ENCODE data around the gene NR1H4.

The NR1H4 gene

DNA sequence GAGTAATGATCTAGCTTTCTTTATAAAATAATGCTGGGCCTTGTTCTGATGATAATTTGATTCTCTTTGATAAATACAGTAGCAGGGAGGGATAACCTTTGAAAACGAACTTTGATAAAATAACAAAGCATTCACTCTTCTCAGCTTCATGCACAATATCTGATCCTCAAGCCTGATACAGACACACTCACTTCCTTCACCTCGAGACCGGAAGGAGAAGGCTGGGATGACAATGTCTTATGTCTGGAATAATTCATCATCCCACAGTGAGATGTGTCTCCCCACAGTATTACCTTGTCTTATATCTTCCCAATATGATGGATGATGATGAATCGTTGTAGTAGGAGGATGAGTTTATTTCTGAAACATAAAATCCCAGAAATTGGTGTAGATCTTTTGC is 15.5 kb upstream of the NR1H4 start:
- Mint-ChIP-seq H3K27ac (no peak overlapping the region), H3K9me3 (no peaks in the 10 kb centered on the region), H3K4me3 (no peak overlapping the region), H3K4me1 (no peaks in the 10 kb centered on the region), H3K36me3 (no peaks in the 10 kb centered on the region)
- DNase-seq (ENCODE audit: low spot score in 2 of 2) (no peak), ATAC-seq (no peak)

- no peak overlapping the region for H3K27ac Mint-ChIP-seq
- DNase-seq (ENCODE audit: low spot score in 2 of 2) = no peak
- H3K4me3 Mint-ChIP-seq = no peak overlapping the region
- no peaks in the 10 kb centered on the region for H3K9me3 Mint-ChIP-seq
- no peaks in the 10 kb centered on the region for H3K4me1 Mint-ChIP-seq
- ATAC-seq = no peak
- no peaks in the 10 kb centered on the region for H3K36me3 Mint-ChIP-seq
These were observed 13.0 kb upstream of the NR1H4 start for GRCh38 chr12:100460702-100461101.

DNA sequence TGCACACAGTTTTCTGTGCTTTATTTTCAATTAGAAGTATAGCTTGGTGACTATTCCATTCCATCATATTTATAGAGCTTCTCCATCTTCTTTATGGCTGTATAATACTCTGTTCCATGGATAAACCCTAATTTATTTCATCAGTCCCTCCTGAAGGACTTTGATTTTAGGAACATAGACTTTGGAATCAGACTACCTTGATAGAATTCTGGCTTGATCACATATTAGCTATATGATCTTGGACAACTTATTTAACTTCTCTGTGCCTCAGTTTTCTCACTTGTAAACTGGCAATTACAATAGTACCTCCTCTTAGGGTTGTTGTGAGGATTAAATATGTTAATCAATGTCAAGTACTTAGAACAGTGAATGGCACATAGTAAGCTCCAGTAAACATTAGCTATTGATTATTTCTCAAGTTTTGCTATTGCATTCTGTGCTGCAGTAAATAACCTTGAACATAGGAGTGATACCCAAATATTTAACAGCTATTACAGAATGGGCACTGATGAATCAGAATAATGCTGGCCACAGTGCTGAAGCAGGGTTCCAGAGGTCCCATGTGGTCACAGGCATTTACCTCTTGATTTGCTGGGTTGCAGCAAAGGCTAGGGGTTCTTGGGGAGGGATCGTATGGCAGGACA is 12.2 kb upstream of the NR1H4 start:
- no peaks in the 10 kb centered on the region for H3K36me3 Mint-ChIP-seq
- no peak for ATAC-seq
- no peak overlapping the region for H3K4me3 Mint-ChIP-seq
- no peak for DNase-seq (ENCODE audit: low spot score in 2 of 2)
- H3K27ac Mint-ChIP-seq = no peak overlapping the region
- no peaks in the 10 kb centered on the region for H3K9me3 Mint-ChIP-seq
- H3K4me1 Mint-ChIP-seq = no peaks in the 10 kb centered on the region

GRCh38 chr12:100463661-100464060 is 10.0 kb upstream of the NR1H4 start:
- Mint-ChIP-seq H3K4me3 (no peak overlapping the region), H3K36me3 (no peaks in the 10 kb centered on the region), H3K4me1 (no peaks in the 10 kb centered on the region), H3K27ac (no peak overlapping the region), H3K9me3 (no peaks in the 10 kb centered on the region)
- DNase-seq (ENCODE audit: low spot score in 2 of 2) (no peak), ATAC-seq (no peak)

DNA sequence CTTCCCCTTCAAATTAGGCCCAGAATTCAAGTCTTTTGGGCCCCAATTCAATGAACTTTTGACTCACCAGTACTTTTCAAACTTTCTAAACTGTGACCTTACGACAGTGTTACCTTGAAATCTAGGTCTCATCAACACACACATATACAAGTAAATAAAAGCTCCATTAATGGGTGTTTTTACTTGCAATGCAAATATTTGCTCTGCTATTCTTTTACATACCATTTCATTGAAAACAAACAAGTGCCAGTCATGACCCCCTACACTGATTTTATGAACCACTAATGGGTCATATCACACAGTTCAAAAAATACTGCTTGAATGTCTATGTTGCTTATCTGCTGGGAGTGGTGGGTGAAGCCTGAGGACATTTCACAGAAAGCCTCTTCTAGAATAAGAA is 9.1 kb upstream of the NR1H4 start:
- H3K36me3 Mint-ChIP-seq = no peaks in the 10 kb centered on the region
- H3K4me3 Mint-ChIP-seq = no peak overlapping the region
- ATAC-seq (no peak), DNase-seq (ENCODE audit: low spot score in 2 of 2) (no peak)
- H3K4me1 Mint-ChIP-seq = no peaks in the 10 kb centered on the region
- no peak overlapping the region for H3K27ac Mint-ChIP-seq
- H3K9me3 Mint-ChIP-seq = no peaks in the 10 kb centered on the region

DNA sequence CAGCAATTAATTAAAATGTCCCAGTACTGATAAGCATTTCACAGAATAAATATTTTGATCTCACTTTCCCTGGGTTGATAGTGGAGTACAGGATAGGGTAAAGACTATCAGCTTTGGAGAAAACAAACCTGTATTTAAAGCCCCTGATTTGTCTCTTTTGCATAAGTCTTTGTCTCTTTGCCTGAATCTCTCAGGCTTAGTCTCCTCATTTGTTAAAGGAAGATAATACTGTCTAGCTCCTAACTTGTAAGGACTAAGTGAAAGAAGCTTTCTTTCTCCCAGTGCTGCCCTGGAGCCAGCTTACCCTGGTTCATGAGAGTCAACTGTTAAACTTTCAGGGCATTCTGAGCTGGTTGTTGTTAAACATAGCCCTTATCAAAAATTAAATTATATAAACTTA is 5.5 kb upstream of the NR1H4 start:
- ATAC-seq = no peak
- Mint-ChIP-seq H3K36me3 (no peaks in the 10 kb centered on the region), H3K4me3 (no peak overlapping the region), H3K4me1 (no peaks in the 10 kb centered on the region), H3K27ac (no peak overlapping the region), H3K9me3 (no peaks in the 10 kb centered on the region)
- DNase-seq (ENCODE audit: low spot score in 2 of 2) = no peak

- no peak overlapping the region for H3K27ac Mint-ChIP-seq
- no peak overlapping the region for H3K4me3 Mint-ChIP-seq
- H3K36me3 Mint-ChIP-seq = no peaks in the 10 kb centered on the region
- ATAC-seq (no peak), DNase-seq (ENCODE audit: low spot score in 2 of 2) (no peak)
- no peaks in the 10 kb centered on the region for H3K4me1 Mint-ChIP-seq
- no peaks in the 10 kb centered on the region for H3K9me3 Mint-ChIP-seq
These were observed 1.3 kb upstream of the NR1H4 start for GRCh38 chr12:100472325-100472724.

- no peak overlapping the region for H3K4me3 Mint-ChIP-seq
- ATAC-seq = no peak
- no peaks in the 10 kb centered on the region for H3K4me1 Mint-ChIP-seq
- H3K27ac Mint-ChIP-seq = no peak overlapping the region
- no peaks in the 10 kb centered on the region for H3K36me3 Mint-ChIP-seq
- no peak for DNase-seq (ENCODE audit: low spot score in 2 of 2)
- H3K9me3 Mint-ChIP-seq = no peaks in the 10 kb centered on the region
These were observed 483 bp upstream of the NR1H4 start for GRCh38 chr12:100473050-100473715.

- Mint-ChIP-seq H3K4me3 (no peak overlapping the region), H3K36me3 (no peaks in the 10 kb centered on the region), H3K9me3 (peaks cover under 1% of the 10 kb centered on the region), H3K27ac (no peak overlapping the region), H3K4me1 (no peaks in the 10 kb centered on the region)
- ATAC-seq (no peak), DNase-seq (ENCODE audit: low spot score in 2 of 2) (no peak)
These were observed 951 bp downstream of the NR1H4 start for GRCh38 chr12:100474617-100475016.

DNA sequence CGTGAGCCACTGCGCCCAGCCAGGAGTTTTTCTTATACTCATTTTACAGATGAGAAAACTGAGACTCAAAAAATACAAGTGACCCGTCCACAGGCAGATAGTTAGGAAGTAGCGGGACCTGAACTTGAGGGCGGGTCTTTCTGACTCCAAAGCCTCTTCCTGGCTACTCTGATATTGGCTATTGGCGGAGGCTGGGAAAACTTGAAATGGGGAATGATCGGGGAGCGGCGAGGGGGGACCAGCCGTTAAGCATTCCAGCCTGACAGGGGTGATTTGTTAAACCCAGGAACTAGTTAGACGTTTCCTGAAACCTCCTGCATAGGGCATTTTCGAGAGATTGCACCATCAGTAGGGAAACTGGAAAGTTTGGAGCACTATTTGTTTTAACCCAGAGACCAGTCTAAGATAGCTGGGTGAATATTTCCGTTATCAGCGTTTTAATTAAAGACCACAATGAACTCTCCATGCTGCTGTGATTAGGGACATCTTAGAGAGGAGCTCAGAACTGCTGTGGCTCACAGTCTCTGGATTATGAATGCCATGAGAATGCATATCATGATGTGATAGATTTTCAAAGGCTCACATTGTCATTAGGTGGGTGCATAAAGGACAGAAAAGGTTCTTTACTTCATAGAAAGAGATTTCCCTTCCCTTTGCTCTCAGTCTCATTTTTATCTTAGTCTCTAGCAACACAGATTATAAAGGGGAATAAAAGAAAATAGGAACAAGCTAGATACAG is 2.5 kb downstream of the NR1H4 start:
- H3K4me1 Mint-ChIP-seq = no peaks in the 10 kb centered on the region
- no peaks in the 10 kb centered on the region for H3K36me3 Mint-ChIP-seq
- peaks cover 4% of the 10 kb centered on the region for H3K9me3 Mint-ChIP-seq
- no peak overlapping the region for H3K27ac Mint-ChIP-seq
- H3K4me3 Mint-ChIP-seq = no peak overlapping the region
- ATAC-seq (no peak), DNase-seq (ENCODE audit: low spot score in 2 of 2) (no peak)

- no peak overlapping the region for H3K27ac Mint-ChIP-seq
- H3K4me1 Mint-ChIP-seq = no peaks in the 10 kb centered on the region
- no peak for DNase-seq (ENCODE audit: low spot score in 2 of 2)
- H3K4me3 Mint-ChIP-seq = no peak overlapping the region
- peaks cover 4% of the 10 kb centered on the region for H3K9me3 Mint-ChIP-seq
- ATAC-seq = no peak
- no peaks in the 10 kb centered on the region for H3K36me3 Mint-ChIP-seq
These were observed 7.4 kb downstream of the NR1H4 start for GRCh38 chr12:100481021-100481420.

GRCh38 chr12:100484183-100484886 is 10.7 kb downstream of the NR1H4 start:
- Mint-ChIP-seq H3K9me3 (peaks cover 4% of the 10 kb centered on the region), H3K4me1 (no peaks in the 10 kb centered on the region), H3K36me3 (no peaks in the 10 kb centered on the region), H3K4me3 (no peak overlapping the region), H3K27ac (no peak overlapping the region)
- ATAC-seq (no peak), DNase-seq (ENCODE audit: low spot score in 2 of 2) (no peak)

DNA sequence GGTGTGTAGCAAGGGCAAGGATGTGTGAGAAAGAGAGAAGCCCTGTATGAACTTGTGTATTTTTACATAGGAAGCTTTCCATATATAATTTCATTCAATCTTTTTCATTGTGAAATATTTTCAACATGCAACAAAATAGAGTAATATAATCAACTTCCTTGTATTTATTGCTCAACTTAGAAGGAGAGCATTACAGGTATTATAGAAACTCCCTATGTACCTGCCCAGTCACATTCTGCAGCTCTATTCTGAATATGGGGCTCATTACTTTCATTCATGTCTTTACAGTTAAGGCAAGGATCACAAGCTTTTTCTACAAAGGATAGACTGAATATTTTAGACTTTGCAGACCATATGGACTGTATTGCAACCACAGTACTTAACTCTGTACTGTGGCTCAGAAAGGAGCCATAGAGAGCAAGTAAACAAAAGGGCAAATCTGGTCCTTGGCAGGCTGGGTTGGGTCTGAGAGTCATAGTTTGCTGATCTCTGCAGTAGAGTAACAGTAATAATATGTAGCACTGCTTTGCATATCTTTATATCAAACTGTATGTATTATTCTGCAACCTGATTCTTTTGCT is 11.3 kb downstream of the NR1H4 start:
- Mint-ChIP-seq H3K27ac (no peak overlapping the region), H3K36me3 (no peaks in the 10 kb centered on the region), H3K4me3 (no peak overlapping the region), H3K9me3 (no peaks in the 10 kb centered on the region), H3K4me1 (no peaks in the 10 kb centered on the region)
- ATAC-seq = no peak
- no peak for DNase-seq (ENCODE audit: low spot score in 2 of 2)

GRCh38 chr12:100485983-100486382 is 12.3 kb downstream of the NR1H4 start:
- DNase-seq (ENCODE audit: low spot score in 2 of 2) (no peak), ATAC-seq (no peak)
- H3K4me1 Mint-ChIP-seq = no peaks in the 10 kb centered on the region
- H3K36me3 Mint-ChIP-seq = no peaks in the 10 kb centered on the region
- H3K9me3 Mint-ChIP-seq = no peaks in the 10 kb centered on the region
- no peak overlapping the region for H3K4me3 Mint-ChIP-seq
- no peak overlapping the region for H3K27ac Mint-ChIP-seq

GRCh38 chr12:100489251-100489820 is 15.7 kb downstream of the NR1H4 start:
- no peak for ATAC-seq
- no peaks in the 10 kb centered on the region for H3K9me3 Mint-ChIP-seq
- H3K4me3 Mint-ChIP-seq = no peak overlapping the region
- H3K4me1 Mint-ChIP-seq = no peaks in the 10 kb centered on the region
- no peak for DNase-seq (ENCODE audit: low spot score in 2 of 2)
- H3K27ac Mint-ChIP-seq = no peak overlapping the region
- H3K36me3 Mint-ChIP-seq = no peaks in the 10 kb centered on the region
